Measurements from ENCODE around the gene PHF13. TPM values are rescaled to one million over a fixed set of nuclear protein-coding genes. Genes with fewer than 3 reads are reported as not detected.

The PHF13 gene
- total and polyA plus RNA-seq, 9 of the 15 experiments (the other 6 are each of a cell fraction or from before 2014, with no cell fraction given) = 1.8 to 36.1 (median 11.7) TPM

DNA sequence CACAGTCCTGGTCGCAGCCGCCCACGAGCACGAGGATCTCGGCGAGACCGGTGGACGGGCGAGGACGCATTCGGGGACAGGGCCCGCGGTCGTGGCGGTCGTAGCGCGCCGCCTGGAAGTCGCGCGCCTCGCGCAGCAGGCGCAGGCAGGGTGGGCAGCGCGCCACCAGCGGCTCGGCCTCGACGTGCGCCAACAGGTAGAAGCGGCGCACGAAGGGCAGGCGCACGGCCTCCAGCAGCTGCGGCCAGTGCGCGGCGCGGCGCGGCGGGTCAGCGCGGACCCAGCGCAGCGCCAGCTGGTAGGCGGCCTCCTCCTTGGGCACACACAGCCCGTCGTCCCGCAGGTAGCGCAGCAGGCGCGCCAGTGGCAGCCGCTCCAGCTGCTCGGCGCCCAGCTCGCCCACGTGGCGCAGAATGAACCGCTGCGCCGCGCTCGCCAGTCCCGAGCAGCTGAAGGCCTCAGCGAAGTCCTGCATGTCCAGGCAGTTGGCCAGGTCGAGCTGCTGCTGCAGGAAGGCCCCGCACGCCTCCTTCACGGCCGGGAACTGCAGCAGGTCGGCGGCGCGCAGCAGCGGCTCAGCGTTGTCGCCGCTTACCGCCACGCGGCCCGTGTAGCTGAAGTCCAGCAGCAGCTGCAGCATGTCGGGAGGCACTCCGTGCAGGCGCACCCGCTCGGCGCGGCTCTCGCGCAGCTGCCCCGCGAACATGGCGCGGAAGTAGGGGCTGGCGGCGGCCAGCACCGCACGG is 11.4 kb upstream of the PHF13 start (continued):
- TF ChIP-seq, protein P1, sequence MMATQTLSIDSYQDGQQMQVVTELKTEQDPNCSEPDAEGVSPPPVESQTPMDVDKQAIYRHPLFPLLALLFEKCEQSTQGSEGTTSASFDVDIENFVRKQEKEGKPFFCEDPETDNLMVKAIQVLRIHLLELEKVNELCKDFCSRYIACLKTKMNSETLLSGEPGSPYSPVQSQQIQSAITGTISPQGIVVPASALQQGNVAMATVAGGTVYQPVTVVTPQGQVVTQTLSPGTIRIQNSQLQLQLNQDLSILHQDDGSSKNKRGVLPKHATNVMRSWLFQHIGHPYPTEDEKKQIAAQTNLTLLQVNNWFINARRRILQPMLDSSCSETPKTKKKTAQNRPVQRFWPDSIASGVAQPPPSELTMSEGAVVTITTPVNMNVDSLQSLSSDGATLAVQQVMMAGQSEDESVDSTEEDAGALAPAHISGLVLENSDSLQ (IDR thresholded peaks at IDR 0.05) = no peak
- TF ChIP-seq TARDBP (IDR thresholded peaks at IDR 0.05) (no peak), EGR1 (conservative IDR thresholded peaks at IDR 0.05) (no peak), SP2 (IDR thresholded peaks at IDR 0.05; ENCODE audit: extremely low read depth, low read depth, low read length, poor library complexity, severe bottlenecking) (no peak), PYGO2 (tag; IDR thresholded peaks at IDR 0.05) (no peak), ZFP1 (CRISPR knock-in tag; IDR thresholded peaks at IDR 0.05) (no peak)
- TF ChIP-seq, protein P2, sequence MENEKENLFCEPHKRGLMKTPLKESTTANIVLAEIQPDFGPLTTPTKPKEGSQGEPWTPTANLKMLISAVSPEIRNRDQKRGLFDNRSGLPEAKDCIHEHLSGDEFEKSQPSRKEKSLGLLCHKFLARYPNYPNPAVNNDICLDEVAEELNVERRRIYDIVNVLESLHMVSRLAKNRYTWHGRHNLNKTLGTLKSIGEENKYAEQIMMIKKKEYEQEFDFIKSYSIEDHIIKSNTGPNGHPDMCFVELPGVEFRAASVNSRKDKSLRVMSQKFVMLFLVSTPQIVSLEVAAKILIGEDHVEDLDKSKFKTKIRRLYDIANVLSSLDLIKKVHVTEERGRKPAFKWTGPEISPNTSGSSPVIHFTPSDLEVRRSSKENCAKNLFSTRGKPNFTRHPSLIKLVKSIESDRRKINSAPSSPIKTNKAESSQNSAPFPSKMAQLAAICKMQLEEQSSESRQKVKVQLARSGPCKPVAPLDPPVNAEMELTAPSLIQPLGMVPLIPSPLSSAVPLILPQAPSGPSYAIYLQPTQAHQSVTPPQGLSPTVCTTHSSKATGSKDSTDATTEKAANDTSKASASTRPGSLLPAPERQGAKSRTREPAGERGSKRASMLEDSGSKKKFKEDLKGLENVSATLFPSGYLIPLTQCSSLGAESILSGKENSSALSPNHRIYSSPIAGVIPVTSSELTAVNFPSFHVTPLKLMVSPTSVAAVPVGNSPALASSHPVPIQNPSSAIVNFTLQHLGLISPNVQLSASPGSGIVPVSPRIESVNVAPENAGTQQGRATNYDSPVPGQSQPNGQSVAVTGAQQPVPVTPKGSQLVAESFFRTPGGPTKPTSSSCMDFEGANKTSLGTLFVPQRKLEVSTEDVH (IDR thresholded peaks at IDR 0.05; ENCODE audit: low read depth, partially characterized antibody) = no peak
- TF ChIP-seq, protein P3, sequence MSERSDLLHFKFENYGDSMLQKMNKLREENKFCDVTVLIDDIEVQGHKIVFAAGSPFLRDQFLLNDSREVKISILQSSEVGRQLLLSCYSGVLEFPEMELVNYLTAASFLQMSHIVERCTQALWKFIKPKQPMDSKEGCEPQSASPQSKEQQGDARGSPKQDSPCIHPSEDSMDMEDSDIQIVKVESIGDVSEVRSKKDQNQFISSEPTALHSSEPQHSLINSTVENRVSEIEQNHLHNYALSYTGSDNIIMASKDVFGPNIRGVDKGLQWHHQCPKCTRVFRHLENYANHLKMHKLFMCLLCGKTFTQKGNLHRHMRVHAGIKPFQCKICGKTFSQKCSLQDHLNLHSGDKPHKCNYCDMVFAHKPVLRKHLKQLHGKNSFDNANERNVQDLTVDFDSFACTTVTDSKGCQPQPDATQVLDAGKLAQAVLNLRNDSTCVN (CRISPR knock-in tag; IDR thresholded peaks at IDR 0.05) = no peak
- TF ChIP-seq, protein P4, sequence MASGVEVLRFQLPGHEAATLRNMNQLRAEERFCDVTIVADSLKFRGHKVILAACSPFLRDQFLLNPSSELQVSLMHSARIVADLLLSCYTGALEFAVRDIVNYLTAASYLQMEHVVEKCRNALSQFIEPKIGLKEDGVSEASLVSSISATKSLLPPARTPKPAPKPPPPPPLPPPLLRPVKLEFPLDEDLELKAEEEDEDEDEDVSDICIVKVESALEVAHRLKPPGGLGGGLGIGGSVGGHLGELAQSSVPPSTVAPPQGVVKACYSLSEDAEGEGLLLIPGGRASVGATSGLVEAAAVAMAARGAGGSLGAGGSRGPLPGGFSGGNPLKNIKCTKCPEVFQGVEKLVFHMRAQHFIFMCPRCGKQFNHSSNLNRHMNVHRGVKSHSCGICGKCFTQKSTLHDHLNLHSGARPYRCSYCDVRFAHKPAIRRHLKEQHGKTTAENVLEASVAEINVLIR (CRISPR knock-in tag; IDR thresholded peaks at IDR 0.05) = no peak
- TF ChIP-seq, protein P5, sequence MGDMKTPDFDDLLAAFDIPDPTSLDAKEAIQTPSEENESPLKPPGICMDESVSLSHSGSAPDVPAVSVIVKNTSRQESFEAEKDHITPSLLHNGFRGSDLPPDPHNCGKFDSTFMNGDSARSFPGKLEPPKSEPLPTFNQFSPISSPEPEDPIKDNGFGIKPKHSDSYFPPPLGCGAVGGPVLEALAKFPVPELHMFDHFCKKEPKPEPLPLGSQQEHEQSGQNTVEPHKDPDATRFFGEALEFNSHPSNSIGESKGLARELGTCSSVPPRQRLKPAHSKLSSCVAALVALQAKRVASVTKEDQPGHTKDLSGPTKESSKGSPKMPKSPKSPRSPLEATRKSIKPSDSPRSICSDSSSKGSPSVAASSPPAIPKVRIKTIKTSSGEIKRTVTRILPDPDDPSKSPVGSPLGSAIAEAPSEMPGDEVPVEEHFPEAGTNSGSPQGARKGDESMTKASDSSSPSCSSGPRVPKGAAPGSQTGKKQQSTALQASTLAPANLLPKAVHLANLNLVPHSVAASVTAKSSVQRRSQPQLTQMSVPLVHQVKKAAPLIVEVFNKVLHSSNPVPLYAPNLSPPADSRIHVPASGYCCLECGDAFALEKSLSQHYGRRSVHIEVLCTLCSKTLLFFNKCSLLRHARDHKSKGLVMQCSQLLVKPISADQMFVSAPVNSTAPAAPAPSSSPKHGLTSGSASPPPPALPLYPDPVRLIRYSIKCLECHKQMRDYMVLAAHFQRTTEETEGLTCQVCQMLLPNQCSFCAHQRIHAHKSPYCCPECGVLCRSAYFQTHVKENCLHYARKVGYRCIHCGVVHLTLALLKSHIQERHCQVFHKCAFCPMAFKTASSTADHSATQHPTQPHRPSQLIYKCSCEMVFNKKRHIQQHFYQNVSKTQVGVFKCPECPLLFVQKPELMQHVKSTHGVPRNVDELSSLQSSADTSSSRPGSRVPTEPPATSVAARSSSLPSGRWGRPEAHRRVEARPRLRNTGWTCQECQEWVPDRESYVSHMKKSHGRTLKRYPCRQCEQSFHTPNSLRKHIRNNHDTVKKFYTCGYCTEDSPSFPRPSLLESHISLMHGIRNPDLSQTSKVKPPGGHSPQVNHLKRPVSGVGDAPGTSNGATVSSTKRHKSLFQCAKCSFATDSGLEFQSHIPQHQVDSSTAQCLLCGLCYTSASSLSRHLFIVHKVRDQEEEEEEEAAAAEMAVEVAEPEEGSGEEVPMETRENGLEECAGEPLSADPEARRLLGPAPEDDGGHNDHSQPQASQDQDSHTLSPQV (IDR thresholded peaks at IDR 0.05) = peak; percentile 50
- TF ChIP-seq, protein P6, sequence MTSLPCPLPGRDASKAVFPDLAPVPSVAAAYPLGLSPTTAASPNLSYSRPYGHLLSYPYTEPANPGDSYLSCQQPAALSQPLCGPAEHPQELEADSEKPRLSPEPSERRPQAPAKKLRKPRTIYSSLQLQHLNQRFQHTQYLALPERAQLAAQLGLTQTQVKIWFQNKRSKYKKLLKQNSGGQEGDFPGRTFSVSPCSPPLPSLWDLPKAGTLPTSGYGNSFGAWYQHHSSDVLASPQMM (CRISPR knock-in tag; IDR thresholded peaks at IDR 0.05) = no peak
- TF ChIP-seq, protein P7, sequence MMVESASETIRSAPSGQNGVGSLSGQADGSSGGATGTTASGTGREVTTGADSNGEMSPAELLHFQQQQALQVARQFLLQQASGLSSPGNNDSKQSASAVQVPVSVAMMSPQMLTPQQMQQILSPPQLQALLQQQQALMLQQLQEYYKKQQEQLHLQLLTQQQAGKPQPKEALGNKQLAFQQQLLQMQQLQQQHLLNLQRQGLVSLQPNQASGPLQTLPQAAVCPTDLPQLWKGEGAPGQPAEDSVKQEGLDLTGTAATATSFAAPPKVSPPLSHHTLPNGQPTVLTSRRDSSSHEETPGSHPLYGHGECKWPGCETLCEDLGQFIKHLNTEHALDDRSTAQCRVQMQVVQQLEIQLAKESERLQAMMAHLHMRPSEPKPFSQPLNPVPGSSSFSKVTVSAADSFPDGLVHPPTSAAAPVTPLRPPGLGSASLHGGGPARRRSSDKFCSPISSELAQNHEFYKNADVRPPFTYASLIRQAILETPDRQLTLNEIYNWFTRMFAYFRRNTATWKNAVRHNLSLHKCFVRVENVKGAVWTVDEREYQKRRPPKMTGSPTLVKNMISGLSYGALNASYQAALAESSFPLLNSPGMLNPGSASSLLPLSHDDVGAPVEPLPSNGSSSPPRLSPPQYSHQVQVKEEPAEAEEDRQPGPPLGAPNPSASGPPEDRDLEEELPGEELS (CRISPR knock-in tag; IDR thresholded peaks at IDR 0.05; ENCODE audit: borderline replicate concordance) = no peak; the same call in 1 of the 2 replicates

Data from K562 (cell line).